ACHN (cell line): ENCODE measurements around the gene CACNB1.
"Not testable (repeated sequence)": the region's sequence is repeated elsewhere in the genome, so short reads cannot be mapped to it uniquely, and the experiment has no call there.

Source experiments
- DNase-seq: peaks from one replicate; pipeline ENCODE4 v3.0.0-alpha.2; 2015
- in situ Hi-C: cut with HindIII; loops from 2 replicates; pipeline ENCODE4 v1.10.0; 2017; ENCODE audit warnings: low sequenced_read_pairs, low pct_ligation_motif_present, low pct_unique_long_range_greater_than_20kb

The CACNB1 gene

DNA sequence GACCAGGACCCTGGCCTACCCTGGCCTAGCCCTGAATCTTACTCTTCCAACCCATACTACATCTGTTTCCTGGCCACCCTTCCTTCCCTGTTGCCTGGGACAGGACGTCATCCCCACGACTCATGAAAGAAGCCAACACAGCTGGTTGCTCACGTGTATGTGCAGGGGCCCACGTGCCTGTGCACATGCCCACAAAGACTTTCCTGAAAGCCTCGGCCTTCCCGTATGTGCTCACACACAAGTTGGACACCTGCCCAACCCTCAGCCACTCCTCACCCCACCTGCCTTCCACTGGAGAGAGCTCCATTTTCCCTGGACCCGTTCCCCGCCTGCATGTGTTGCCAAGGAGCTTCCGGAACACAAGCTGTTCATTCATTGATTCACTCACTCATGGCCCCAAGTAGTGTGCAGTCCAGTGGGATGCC lies 53.0 kb downstream of the CACNB1 start:
- in situ Hi-C loops, result no loop called here
- DNase-seq, result no peak

DNA sequence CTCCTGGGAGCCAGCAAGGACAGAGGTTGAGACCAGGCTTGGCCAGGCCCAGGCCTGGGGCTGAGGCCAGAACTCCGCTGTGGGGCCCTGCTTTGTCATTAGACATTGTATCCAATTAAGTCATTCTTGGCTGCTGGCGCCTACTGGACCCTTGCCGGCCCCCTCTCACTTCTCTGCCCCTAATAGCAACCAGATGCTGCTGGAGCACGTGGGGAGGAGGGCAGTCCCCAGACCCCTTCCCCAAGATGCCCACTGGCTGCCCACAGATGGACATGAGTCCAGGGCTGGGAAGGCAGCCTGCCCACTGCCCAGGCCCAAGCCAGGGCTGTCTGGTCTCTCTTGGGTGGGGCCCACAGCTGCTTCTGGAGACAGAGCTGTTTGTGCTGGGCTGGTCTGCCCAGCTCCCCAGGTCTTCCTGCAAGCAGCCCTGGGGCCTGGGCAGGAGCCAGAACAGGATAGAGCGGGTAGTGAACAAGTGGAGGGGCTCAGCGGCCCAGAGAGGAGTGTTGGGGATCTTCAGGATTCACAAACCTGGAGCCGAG lies 53.8 kb downstream of the CACNB1 start:
- DNase-seq, result no peak
- in situ Hi-C loops, result no loop called here

GRCh38 chr17:39141915-39142664 lies 55.4 kb downstream of the CACNB1 start:
- no peak for DNase-seq
- in situ Hi-C loops, result no loop called here

- DNase-seq, result no peak
- in situ Hi-C loops, result no loop called here
Observed at GRCh38 chr17:39141294-39141693, 56.2 kb downstream of the CACNB1 start.

- in situ Hi-C loops, result no loop called here
- DNase-seq, result no peak
Observed at GRCh38 chr17:39139561-39139960, 57.9 kb downstream of the CACNB1 start.

DNA sequence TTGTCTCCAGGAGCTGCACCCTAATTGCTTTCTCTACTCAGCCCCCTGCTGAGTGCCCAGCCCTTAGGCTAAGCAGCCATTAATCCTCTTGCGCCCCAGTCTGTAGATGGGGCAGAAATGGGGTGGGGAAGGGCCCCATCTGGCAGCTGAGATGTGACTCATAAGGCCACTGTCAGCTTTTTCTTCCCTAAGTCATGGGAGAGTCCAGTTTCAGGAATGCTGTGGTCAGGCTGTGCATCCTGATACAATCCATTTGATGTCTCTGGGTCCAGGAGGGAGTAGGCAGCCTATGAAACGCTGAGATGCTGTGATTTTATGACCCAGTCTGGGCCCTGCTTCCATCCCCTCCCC lies 58.3 kb downstream of the CACNB1 start:
- in situ Hi-C loops, result no loop called here
- peak; percentile 75 for DNase-seq

DNA sequence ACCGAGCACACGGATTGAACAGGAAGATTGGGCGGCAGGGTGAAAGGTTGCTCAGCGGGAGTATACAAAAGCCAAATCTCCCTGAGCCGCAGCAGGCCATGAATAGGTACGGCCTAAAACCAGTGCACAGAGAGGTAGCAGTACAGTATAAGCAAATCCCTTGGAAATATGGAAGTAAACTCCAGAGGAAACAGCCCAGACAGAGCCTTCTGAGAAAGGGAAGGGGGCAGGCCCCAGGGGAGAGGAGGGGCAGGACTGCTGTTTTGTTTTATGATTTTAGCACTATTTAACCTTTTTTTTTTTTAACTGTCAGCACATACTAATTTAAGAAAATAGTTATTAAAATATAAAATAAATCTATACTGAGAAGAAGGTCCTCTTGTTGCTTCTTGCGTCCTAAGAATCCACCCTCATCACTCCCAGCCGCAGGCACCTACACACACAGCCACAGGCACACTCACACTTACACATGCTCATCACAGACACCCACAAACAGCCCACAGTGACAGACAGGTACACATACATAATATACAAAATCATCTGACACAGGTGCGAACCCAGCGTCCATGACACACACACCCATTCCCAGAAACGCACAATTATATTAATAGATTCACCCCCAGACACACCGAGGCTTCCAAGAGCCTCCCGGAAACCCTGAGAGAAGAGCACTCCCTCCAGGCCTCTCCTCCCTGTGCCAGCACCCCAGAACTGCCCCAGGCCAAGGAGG lies 58.9 kb downstream of the CACNB1 start:
- in situ Hi-C loops, result no loop called here

DNA sequence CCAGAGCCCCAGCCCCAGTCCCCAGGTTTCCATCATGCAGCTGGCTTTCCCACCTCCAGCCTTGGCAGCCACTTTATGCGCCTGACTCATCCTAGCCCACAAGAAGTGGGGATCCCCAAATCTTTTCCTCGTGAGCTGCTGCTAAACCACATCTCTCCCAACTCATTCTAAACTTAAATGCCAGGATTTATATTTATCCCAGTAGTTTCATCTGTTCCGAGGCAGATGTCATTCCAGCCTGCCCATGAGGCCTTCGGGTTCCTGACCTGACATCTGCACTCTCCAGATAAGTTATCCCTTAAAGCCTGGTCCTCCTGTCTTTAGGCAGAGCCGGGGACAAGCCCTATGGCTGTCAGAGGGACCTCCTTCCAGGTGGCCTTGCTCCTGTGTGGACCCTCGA lies 62.6 kb downstream of the CACNB1 start:
- DNase-seq, result no peak
- in situ Hi-C loops, result no loop called here

More for the DNA sequence above, 58.9 kb downstream of the CACNB1 start:
- no peak for DNase-seq

DNA sequence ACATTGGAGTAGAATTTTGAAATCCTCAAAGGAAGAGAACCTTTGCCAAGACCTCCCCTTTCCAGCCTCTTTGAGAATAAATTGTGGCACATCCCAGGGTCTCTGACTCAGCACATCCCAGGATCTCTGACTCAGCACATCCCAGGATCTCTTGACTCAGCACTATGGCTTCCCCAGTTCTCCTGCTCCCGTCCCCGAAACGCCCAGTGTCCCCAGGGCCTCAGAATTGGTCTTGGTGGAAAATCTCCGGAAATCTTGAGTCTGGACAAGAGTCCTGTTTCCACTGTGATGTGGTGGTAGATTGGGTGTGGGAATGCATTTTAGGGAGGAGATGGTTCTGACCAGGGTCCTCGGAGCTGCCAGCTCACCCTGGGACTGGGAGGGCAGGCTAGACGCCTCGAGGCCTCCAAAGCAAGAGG lies 65.3 kb downstream of the CACNB1 start:
- in situ Hi-C loops, result no loop called here
- DNase-seq, result peak; percentile 41

DNA sequence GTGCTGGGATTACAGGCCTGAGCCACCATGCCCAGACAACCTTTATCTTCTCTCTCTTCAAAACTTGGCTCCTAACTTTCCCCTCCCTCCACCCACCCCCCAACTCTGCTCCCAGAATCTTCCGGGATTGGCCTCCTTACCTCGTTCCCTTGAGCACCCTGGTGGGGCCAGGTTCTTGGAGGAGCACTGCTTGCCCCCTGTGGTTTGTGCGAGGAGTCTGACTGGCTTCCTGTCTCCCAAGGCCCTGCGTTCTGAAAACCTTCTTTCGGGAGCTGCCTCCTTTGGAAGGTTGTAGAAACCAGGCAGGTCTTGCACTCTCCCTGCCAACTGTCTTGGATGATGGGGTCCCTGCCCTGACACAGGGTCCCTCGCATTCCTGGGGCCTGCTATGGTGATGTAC lies 65.9 kb downstream of the CACNB1 start:
- DNase-seq, result no peak
- in situ Hi-C loops, result no loop called here

DNA sequence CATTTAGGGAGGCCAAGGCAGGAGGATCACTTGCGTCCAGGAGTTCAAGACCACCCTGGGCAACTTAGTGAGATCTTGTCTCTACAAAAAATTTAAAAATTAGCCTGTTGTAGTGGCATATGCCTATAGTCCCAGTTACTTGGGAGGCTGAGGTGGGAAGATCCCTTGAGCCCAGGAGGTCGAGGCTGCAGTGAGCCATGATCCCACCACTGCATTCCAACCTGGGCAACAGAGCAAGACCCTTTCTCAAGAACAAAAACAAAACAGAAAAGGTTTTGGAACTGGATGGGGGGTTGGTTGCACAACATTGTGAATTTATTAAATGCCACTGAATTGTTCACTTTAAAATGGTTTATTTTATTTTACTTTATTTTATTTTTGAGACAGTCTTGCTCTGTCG lies 67.3 kb downstream of the CACNB1 start:
- in situ Hi-C loops, result no loop called here
- DNase-seq, result no peak

- in situ Hi-C loops, result not testable (repeated sequence)
Observed at GRCh38 chr17:39129544-39129943, 67.9 kb downstream of the CACNB1 start.

DNA sequence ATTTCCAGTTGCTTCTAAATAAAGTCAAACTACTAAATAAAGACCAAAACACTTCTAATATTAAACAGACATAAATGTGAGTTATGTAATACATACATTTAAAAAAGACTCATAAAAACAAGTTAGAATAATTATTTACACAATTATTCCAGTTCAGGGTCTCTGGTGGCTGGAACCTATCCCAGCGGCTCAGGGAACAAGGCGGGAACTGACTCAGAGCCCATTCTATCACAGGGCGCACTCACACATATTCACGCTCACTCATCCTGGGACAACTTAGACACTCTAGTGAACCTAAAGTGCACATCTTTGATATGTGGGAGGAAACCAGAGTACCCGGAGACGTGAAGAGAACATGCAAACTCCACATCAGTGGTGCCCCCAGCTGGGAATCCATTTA lies 71.0 kb downstream of the CACNB1 start:
- no peak for DNase-seq
- in situ Hi-C loops, result no loop called here

More at GRCh38 chr17:39129544-39129943, 67.9 kb downstream of the CACNB1 start:
- not testable (repeated sequence) for DNase-seq

- in situ Hi-C loops, result no loop called here
- no peak for DNase-seq
Observed at GRCh38 chr17:39125143-39125875, 72.2 kb downstream of the CACNB1 start.

DNA sequence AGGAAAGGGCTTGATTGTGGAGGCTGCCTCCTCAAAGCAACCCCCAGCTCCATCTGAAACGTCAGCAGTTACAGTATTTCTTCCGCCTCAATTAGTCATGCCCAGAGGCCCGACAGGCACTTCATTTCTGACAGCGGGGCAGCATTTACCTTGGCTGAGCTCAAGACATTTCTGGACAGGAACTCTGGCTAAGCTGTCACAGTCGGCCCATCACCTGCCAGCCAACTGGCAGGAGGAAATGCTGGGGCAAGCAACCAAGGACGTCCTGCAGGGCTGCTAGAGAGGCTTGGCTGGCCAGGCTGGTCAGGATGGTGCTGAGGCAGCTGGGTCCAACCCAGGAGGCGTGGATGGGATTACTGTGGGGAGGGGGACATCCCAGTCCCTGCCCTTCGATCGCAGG lies 73.8 kb downstream of the CACNB1 start:
- DNase-seq, result no peak
- in situ Hi-C loops, result no loop called here
